Measurements from ENCODE around the gene C12orf75. TPM values are rescaled to one million over a fixed set of nuclear protein-coding genes. Genes with fewer than 3 reads are reported as not detected.

C12orf75 gene
- 94.3 and 98.7 TPM in 2 replicates for total RNA-seq

DNA sequence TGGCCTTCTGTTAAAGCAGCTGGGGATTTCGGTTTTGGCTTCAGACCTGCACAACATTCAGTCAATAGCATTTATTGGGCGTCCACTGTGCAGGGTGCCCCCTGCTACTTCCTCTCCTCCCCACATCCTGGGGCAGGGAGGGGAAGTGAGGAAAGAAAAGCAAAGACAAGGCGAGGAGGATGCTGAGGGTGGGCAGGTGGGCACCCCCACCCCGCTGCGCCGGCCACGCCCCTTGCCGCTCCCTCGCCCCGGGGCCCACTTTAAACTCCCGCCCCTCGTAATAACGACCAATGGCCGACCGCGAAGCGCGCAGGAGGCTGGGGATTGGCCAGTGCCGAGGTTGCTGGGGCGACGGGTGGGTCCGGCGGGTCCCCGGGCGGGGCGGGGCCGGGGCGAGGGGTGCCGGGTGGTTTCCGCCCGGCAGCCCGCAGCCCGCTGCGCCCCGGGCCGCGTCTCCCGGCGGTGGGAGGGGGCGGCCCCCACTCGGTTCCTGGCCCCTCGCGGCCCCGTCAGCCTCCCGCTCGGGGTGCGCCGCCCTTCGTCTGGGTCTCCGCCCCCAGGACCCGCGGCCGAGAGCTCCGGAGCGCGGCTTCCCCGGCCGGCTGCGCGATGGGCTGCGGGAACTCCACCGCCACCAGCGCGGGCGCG is at the start of gene C12orf75:
TSS of gene C12orf75 (plus strand) at position 409 of the 648 bp plus-strand sequence. CDS start at position 610, 201 bp downstream.

Other genes starting within 250 kb of the C12orf75 start
- 53.9 and 60.5 TPM in 2 replicates for gene ALDH1L2, start 246.2 kb upstream of the C12orf75 start, total RNA-seq
- 125 and 128 TPM in 2 replicates for gene WASHC4, start 223.0 kb upstream of the C12orf75 start, total RNA-seq
- 78.7 and 87.2 TPM in 2 replicates for gene APPL2, start 94.5 kb upstream of the C12orf75 start, total RNA-seq